OCI-LY1 (cell line): ENCODE results near the gene SLC9A9.

ENCODE experiments used
- H2AFZ ChIP-seq: fragments of 200-600 bp; sonication (generic), shearing (Covaris generic); 2 replicates; pipeline ENCODE4 v1.6.0; 2014; ENCODE audit warnings: antibody characterized with exemption, mild to moderate bottlenecking, low read length
- H3F3A ChIP-seq: fragments of 200-600 bp; sonication (generic), shearing (Covaris generic); 2 replicates; pipeline ENCODE4 v1.6.0; 2014; ENCODE audit warnings: mild to moderate bottlenecking, antibody characterized with exemption, low read length, moderate library complexity; ENCODE audit not compliant: insufficient read depth
- H3K27ac ChIP-seq: fragments of 200-600 bp; sonication (generic); 2 replicates; pipeline ENCODE4 v1.5.1; 2014; ENCODE audit warnings: low read length, mixed run types, mild to moderate bottlenecking, low read depth; ENCODE audit not compliant: poor library complexity, severe bottlenecking
- H3K27me3 ChIP-seq: fragments of 200-600 bp; sonication (generic); 2 replicates; pipeline ENCODE4 v1.6.0; 2014; ENCODE audit warnings: antibody characterized with exemption, mild to moderate bottlenecking, low read length, moderate library complexity; ENCODE audit not compliant: insufficient read depth
- H3K36me3 ChIP-seq: fragments of 200-600 bp; sonication (generic); 2 replicates; pipeline ENCODE4 v1.6.1; 2014; ENCODE audit warnings: mild to moderate bottlenecking, antibody characterized with exemption, low read length, moderate library complexity, mixed read lengths; ENCODE audit not compliant: insufficient read depth
- H3K4me1 ChIP-seq: fragments of 200-600 bp; sonication (generic); 2 replicates; pipeline ENCODE4 v1.5.1; 2014; ENCODE audit warnings: mild to moderate bottlenecking, low read length, moderate library complexity; ENCODE audit not compliant: insufficient read depth, severe bottlenecking
- H3K4me2 ChIP-seq: fragments of 200-600 bp; sonication (generic), shearing (Covaris generic); 2 replicates; pipeline ENCODE4 v1.6.1; 2014; ENCODE audit warnings: low read length
- H3K4me3 ChIP-seq: fragments of 200-600 bp; sonication (generic); 2 replicates; pipeline ENCODE4 v1.5.1; 2014; ENCODE audit warnings: low read length, low read depth, mild to moderate bottlenecking, mixed read lengths; ENCODE audit not compliant: poor library complexity, severe bottlenecking
- H3K79me2 ChIP-seq: fragments of 200-600 bp; shearing (Covaris generic); 2 replicates; pipeline ENCODE4 v1.6.1; 2016; ENCODE audit warnings: mixed run types, low read length, mixed read lengths; ENCODE audit not compliant: insufficient read depth
- H3K9ac ChIP-seq: fragments of 200-600 bp; sonication (generic), shearing (Covaris generic); 2 replicates; pipeline ENCODE4 v1.6.1; 2014; ENCODE audit warnings: mild to moderate bottlenecking, low read length, mixed read lengths
- H3K9me2 ChIP-seq: fragments of 200-600 bp; sonication (generic), shearing (Covaris generic); 2 replicates; pipeline ENCODE4 v1.6.1; 2014; ENCODE audit warnings: low read depth, mild to moderate bottlenecking, low read length, mixed read lengths
- H3K9me3 ChIP-seq: fragments of 200-600 bp; shearing (Covaris generic); 2 replicates; pipeline ENCODE4 v1.6.1; 2014; ENCODE audit warnings: low read length, mixed read lengths
- H4K20me1 ChIP-seq: fragments of 200-600 bp; sonication (generic), shearing (Covaris generic); 2 replicates; pipeline ENCODE4 v1.6.0; 2016; ENCODE audit warnings: mild to moderate bottlenecking, low read length; ENCODE audit not compliant: insufficient read depth
- EZH2 ChIP-seq: fragments of 200-600 bp; sonication (generic), shearing (Covaris generic); IDR thresholded peaks from 2 replicates; pipeline ENCODE4 v1.8.0; 2017; ENCODE audit warnings: borderline replicate concordance, mixed run types, mild to moderate bottlenecking, antibody characterized with exemption, low read length, moderate library complexity, mixed read lengths
- TF ChIP-seq, protein P1 (sequence below): fragments of 200-600 bp; sonication (generic), shearing (Covaris generic); IDR thresholded peaks from 2 replicates; pipeline ENCODE4 v1.5.1; 2017; ENCODE audit warnings: mild to moderate bottlenecking, antibody characterized with exemption, low read length, moderate library complexity, mixed read lengths

The SLC9A9 gene

GRCh38 chr3:143668924-143669790 is 179.1 kb downstream of the SLC9A9 start:
- Histone ChIP-seq H3K79me2 (no peaks in the 10 kb centered on the region), H4K20me1 (no peaks in the 10 kb centered on the region), H3F3A (no peaks in the 10 kb centered on the region), H3K27ac (peak overlapping the region; percentile 97), H3K9ac (peak overlapping the region; percentile 57), H2AFZ (no peak overlapping the region), H3K4me2 (peak overlapping the region; percentile 48), H3K4me1 (peaks cover 61% of the 10 kb centered on the region), H3K9me2 (no peaks in the 10 kb centered on the region), H3K27me3 (no peaks in the 10 kb centered on the region), H3K9me3 (no peaks in the 10 kb centered on the region), H3K36me3 (no peaks in the 10 kb centered on the region), H3K4me3 (peak overlapping the region; percentile 19)
- TF ChIP-seq, protein P1, sequence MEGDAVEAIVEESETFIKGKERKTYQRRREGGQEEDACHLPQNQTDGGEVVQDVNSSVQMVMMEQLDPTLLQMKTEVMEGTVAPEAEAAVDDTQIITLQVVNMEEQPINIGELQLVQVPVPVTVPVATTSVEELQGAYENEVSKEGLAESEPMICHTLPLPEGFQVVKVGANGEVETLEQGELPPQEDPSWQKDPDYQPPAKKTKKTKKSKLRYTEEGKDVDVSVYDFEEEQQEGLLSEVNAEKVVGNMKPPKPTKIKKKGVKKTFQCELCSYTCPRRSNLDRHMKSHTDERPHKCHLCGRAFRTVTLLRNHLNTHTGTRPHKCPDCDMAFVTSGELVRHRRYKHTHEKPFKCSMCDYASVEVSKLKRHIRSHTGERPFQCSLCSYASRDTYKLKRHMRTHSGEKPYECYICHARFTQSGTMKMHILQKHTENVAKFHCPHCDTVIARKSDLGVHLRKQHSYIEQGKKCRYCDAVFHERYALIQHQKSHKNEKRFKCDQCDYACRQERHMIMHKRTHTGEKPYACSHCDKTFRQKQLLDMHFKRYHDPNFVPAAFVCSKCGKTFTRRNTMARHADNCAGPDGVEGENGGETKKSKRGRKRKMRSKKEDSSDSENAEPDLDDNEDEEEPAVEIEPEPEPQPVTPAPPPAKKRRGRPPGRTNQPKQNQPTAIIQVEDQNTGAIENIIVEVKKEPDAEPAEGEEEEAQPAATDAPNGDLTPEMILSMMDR, result no peak
- no peak for TF ChIP-seq EZH2

DNA sequence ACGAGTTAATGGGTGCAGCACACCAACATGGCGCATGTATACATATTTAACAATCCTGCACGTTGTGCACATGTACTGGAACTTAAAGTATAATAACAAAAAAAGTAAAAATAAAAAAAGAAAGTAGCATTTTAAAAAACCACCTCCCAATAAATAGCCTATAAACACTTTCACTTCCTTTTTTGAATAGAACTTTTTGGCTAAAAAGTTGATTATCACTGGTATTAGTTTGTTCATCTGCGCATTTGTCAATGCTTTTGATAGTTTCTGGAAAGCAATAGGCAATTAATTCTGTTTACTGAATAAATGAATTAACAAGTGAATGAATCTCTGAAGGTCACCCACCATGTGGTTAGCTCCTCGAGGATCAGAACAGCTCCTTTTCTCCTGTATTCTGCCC is 179.9 kb downstream of the SLC9A9 start:
- Histone ChIP-seq H3K79me2 (no peaks in the 10 kb centered on the region), H3K9ac (peak overlapping the region; percentile 57), H3K4me2 (peak overlapping the region; percentile 48), H3K9me3 (0 out of 2 replicates have a peak, but pooled peaks cover 1% of the 10 kb centered on the region), H3K27me3 (no peaks in the 10 kb centered on the region), H3K36me3 (no peaks in the 10 kb centered on the region), H3K27ac (peak overlapping the region; percentile 97), H3F3A (no peaks in the 10 kb centered on the region), H4K20me1 (no peaks in the 10 kb centered on the region), H3K4me3 (peak overlapping the region; percentile 19), H3K4me1 (peaks cover 54% of the 10 kb centered on the region), H2AFZ (no peak overlapping the region), H3K9me2 (no peaks in the 10 kb centered on the region)
- TF ChIP-seq, protein P1, result no peak
- no peak for TF ChIP-seq EZH2

- Histone ChIP-seq H3K9ac (no peak overlapping the region), H3K36me3 (no peaks in the 10 kb centered on the region), H3K9me2 (no peaks in the 10 kb centered on the region), H3K4me3 (no peak overlapping the region), H3K79me2 (no peaks in the 10 kb centered on the region), H3K9me3 (0 out of 2 replicates have a peak, but pooled peaks cover 7% of the 10 kb centered on the region), H3F3A (no peaks in the 10 kb centered on the region), H4K20me1 (no peaks in the 10 kb centered on the region), H3K4me1 (peaks cover 5% of the 10 kb centered on the region), H2AFZ (no peak overlapping the region), H3K4me2 (no peak overlapping the region), H3K27me3 (no peaks in the 10 kb centered on the region), H3K27ac (no peak overlapping the region)
- TF ChIP-seq, protein P1, result no peak
- TF ChIP-seq EZH2, result no peak
Measured at GRCh38 chr3:143661677-143662076, 186.6 kb downstream of the SLC9A9 start.
